ENCODE data around the gene BBLN.

GRCh38 chr9:128163027-128163515 is 3.0 kb downstream of the BBLN start:
- TF ChIP-seq CTCF (IDR thresholded peaks at IDR 0.05): no peak
- TF ChIP-seq POLR2A (IDR thresholded peaks at IDR 0.05): no peak
